HCT116 (cell line): ENCODE results near the gene SUB1. TPM values are rescaled to one million over a fixed set of nuclear protein-coding genes. Genes with fewer than 3 reads are reported as not detected.

Experiments
- ATAC-seq: fragments of 200-7000 bp; cut with Tn5 transposase; 2 replicates; pipeline ENCODE4 v1.9.1; 2020; ENCODE audit warnings: mild to moderate bottlenecking, moderate library complexity
- BruUV-seq: library from RNA; stranded (reverse); fragments of 400-500 nt; replicated peaks from 2 replicates; lab custom pipeline; 2021; lab: Mats Ljungman, UMichigan
- CTCF ChIA-PET: fragments of 300-600 bp; sonication (Branson Sonifier 250); formaldehyde crosslinking; loops from one replicate; lab custom pipeline; 2021; ENCODE audit warnings: antibody characterized with exemption; lab: Charles Lee
- POLR2A ChIA-PET: fragments of 300-600, 350-600 bp; sonication (Branson Sonifier 250); formaldehyde crosslinking; loops from one replicate; lab custom pipeline; 2021; ENCODE audit warnings: antibody characterized with exemption; lab: Charles Lee
- RAD21 ChIA-PET, 2 experiments: fragments of 300-600 bp; sonication (Branson Sonifier 250); formaldehyde crosslinking; loops; one replicate each; lab custom pipeline; 2023; ENCODE audit warnings: low total read pairs in 2 of 2; ENCODE audit not compliant: uncharacterized antibody in 2 of 2, unreplicated experiment in 2 of 2, low non-redundant PET in 1 of 2; lab: Charles Lee
- DNase-seq: peaks from one replicate; pipeline ENCODE4 v3.0.0-alpha.2; 2010; ENCODE audit warnings: low read depth, low spot score
- H2AFZ ChIP-seq: fragments of 200-600 bp; shearing (Covaris generic), sonication (generic); 2 replicates; pipeline ENCODE4 v1.6.1; 2017; ENCODE audit warnings: low read depth, mixed run types, mixed read lengths, antibody characterized with exemption, low read length; ENCODE audit not compliant: poor library complexity, severe bottlenecking
- H3K27ac ChIP-seq: 2 replicates; pipeline ENCODE4 v1.5.1; 2012; ENCODE audit warnings: low read depth, low read length
- H3K27me3 ChIP-seq: fragments of 200-600 bp; sonication (generic); 2 replicates; pipeline ENCODE4 v1.6.1; 2016; ENCODE audit warnings: mixed run types, low read length, mixed read lengths; ENCODE audit not compliant: insufficient read depth
- H3K36me3 ChIP-seq, 2 experiments: fragments of 200-500 bp in 1 of 2; fragments of 200-600 bp in 1 of 2; sonication (Bioruptor generic) in 1 of 2; sonication (generic) in 1 of 2; 2 replicates each; pipeline versions ENCODE4 v1.5.1 to v1.6.1; 2014 to 2016; ENCODE audit warnings: low read length in 2 of 2, inconsistent platforms in 1 of 2, mixed read lengths in 1 of 2, mixed run types in 1 of 2; ENCODE audit not compliant: insufficient read depth in 2 of 2, control insufficient read depth in 1 of 2
- H3K4me1 ChIP-seq, 2 experiments: fragments of 200-600 bp in 1 of 2; sonication (generic) in 1 of 2; 2 replicates each; pipeline versions ENCODE4 v1.5.1 to v1.6.1; 2012 to 2017; ENCODE audit warnings: low read length in 2 of 2, inconsistent platforms in 1 of 2, mild to moderate bottlenecking in 1 of 2, mixed read lengths in 1 of 2, mixed run types in 1 of 2, moderate library complexity in 1 of 2; ENCODE audit not compliant: insufficient read depth in 2 of 2, control insufficient read depth in 1 of 2
- H3K4me2 ChIP-seq: fragments of 200-600 bp; sonication (generic); 2 replicates; pipeline ENCODE4 v1.6.1; 2017; ENCODE audit warnings: mixed run types, low read length, mixed read lengths
- H3K4me3 ChIP-seq, 2 experiments: fragments of 200-600 bp in 1 of 2; sonication (generic) in 1 of 2; replicated peaks in 1 of 2; 2 replicates each; pipeline ENCODE4 v1.5.1; 2011 to 2016; ENCODE audit warnings: low read length in 2 of 2, control low read depth in 1 of 2, low read depth in 1 of 2, mild to moderate bottlenecking in 1 of 2, mixed read lengths in 1 of 2, mixed run types in 1 of 2
- H3K79me2 ChIP-seq: fragments of 200-600 bp; sonication (generic); 2 replicates; pipeline ENCODE4 v1.6.1; 2017; ENCODE audit warnings: mild to moderate bottlenecking, mixed run types, low read length, moderate library complexity, mixed read lengths; ENCODE audit not compliant: insufficient read depth
- H3K9ac ChIP-seq: fragments of 200-600 bp; sonication (generic); 2 replicates; pipeline ENCODE4 v1.6.1; 2016; ENCODE audit warnings: low read length, mixed read lengths
- H3K9me2 ChIP-seq: fragments of 200-600 bp; sonication (generic), shearing (Covaris generic); 2 replicates; pipeline ENCODE4 v1.6.1; 2017; ENCODE audit warnings: mixed run types, mild to moderate bottlenecking, moderate library complexity; ENCODE audit not compliant: insufficient read depth
- H3K9me3 ChIP-seq, 2 experiments: fragments of 200-500 bp in 1 of 2; fragments of 200-600 bp in 1 of 2; sonication (Bioruptor generic) in 1 of 2; sonication (generic) in 1 of 2; 2 replicates each; pipeline ENCODE4 v1.6.1; 2014 to 2017; ENCODE audit warnings: low read length in 2 of 2, mixed read lengths in 2 of 2, inconsistent platforms in 1 of 2, low read depth in 1 of 2, mild to moderate bottlenecking in 1 of 2, mixed run types in 1 of 2, moderate library complexity in 1 of 2; ENCODE audit not compliant: control insufficient read depth in 1 of 2, insufficient read depth in 1 of 2
- H4K20me1 ChIP-seq: fragments of 200-600 bp; sonication (generic), shearing (Covaris generic); 2 replicates; pipeline ENCODE4 v1.6.1; 2017; ENCODE audit warnings: mixed run types, mild to moderate bottlenecking, moderate library complexity; ENCODE audit not compliant: insufficient read depth
- EGR1 ChIP-seq: IDR thresholded peaks from 2 replicates; pipeline ENCODE4 v1.6.1; 2012; ENCODE audit warnings: low read depth
- EZH2 ChIP-seq: fragments of 200-600 bp; sonication (generic); IDR thresholded peaks from 2 replicates; pipeline ENCODE4 v1.6.1; 2017; ENCODE audit warnings: antibody characterized with exemption, mixed run types
- FOSL1 ChIP-seq: IDR thresholded peaks from 2 replicates; pipeline ENCODE4 v1.6.1; 2012; ENCODE audit warnings: low read depth
- JUND ChIP-seq: IDR thresholded peaks from 2 replicates; pipeline ENCODE4 v1.6.1; 2012
- SP1 ChIP-seq: IDR thresholded peaks from 2 replicates; pipeline ENCODE4 v1.6.1; 2012; ENCODE audit warnings: low read depth
- TCF7L2 ChIP-seq: IDR thresholded peaks from 2 replicates; pipeline ENCODE4 v1.7.0; 2011; ENCODE audit warnings: borderline replicate concordance, inconsistent platforms; ENCODE audit not compliant: insufficient read depth, insufficient read length; ENCODE audit errors: extremely low read depth
- intact Hi-C: fragments of 100-400 bp; cut with micrococcal nuclease; formaldehyde crosslinking; loops from 2 replicates; pipeline ENCODE4 v1.10.0; 2022
- total RNA-seq: library from RNA; stranded (reverse); gene quantifications from one replicate; pipeline ENCODE4 v1.2.1, GENCODE V29; 2021; ENCODE audit not compliant: unreplicated experiment
- TF ChIP-seq, protein P1 (sequence below): IDR thresholded peaks from 2 replicates; pipeline ENCODE4 v1.6.1; 2011; ENCODE audit warnings: mild to moderate bottlenecking, low read length, moderate library complexity; ENCODE audit not compliant: insufficient replicate concordance; ENCODE audit errors: extremely low read depth
- TF ChIP-seq, protein P2 (sequence below): IDR thresholded peaks from 2 replicates; pipeline ENCODE4 v1.6.1; 2012
- TF ChIP-seq, protein P3 (sequence below): IDR thresholded peaks from 2 replicates; pipeline ENCODE4 v1.6.1; 2012; ENCODE audit warnings: low read depth

The SUB1 gene
- total RNA-seq, 1 experiment from 2014 or later = 216 TPM

DNA sequence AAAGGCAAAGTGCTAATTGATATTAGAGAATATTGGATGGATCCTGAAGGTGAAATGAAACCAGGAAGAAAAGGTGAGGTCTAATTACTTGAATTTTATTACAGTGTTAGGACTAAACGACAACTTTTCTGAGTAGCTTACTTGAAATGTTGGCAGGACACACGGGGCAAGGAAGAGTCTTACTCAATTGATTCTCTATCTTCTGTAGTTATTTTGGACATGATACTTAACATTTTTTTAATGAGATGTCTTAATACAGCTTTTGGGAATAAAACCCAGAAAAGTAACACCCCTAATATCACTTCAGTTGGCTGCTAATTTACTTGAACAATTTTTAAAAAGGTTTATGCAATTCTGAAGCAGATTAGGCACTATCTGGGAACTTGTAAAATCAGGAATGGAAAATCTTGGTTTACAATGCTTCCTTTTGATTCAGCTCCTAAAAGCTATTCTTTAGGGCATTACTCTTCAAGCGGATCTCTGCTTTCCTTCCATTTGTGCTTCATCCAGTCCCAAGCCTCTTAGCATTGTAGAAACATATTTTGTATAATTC lies 13.7 kb downstream of the SUB1 start:
- Histone ChIP-seq H2AFZ (no peak overlapping the region), H3K4me2 (no peak overlapping the region), H3K9me3 (no peaks in the 10 kb centered on the region), H3K79me2 (peaks cover 84% of the 10 kb centered on the region), H3K9me2 (no peaks in the 10 kb centered on the region), H3K27me3 (no peaks in the 10 kb centered on the region), H4K20me1 (peaks cover 30% of the 10 kb centered on the region), H3K4me3 (no peak overlapping the region), H3K9ac (no peak overlapping the region), H3K4me1 (peaks cover 2 to 12% of the 10 kb centered on the region in 2 experiments; a peak in 2 of 4 replicates), H3K36me3 (peaks cover 57 to 62% of the 10 kb centered on the region in 2 experiments), H3K27ac (no peak overlapping the region)
- TF ChIP-seq JUND (no peak), TCF7L2 (no peak), SP1 (no peak), EZH2 (no peak), FOSL1 (no peak), EGR1 (no peak)
- TF ChIP-seq, protein P1, sequence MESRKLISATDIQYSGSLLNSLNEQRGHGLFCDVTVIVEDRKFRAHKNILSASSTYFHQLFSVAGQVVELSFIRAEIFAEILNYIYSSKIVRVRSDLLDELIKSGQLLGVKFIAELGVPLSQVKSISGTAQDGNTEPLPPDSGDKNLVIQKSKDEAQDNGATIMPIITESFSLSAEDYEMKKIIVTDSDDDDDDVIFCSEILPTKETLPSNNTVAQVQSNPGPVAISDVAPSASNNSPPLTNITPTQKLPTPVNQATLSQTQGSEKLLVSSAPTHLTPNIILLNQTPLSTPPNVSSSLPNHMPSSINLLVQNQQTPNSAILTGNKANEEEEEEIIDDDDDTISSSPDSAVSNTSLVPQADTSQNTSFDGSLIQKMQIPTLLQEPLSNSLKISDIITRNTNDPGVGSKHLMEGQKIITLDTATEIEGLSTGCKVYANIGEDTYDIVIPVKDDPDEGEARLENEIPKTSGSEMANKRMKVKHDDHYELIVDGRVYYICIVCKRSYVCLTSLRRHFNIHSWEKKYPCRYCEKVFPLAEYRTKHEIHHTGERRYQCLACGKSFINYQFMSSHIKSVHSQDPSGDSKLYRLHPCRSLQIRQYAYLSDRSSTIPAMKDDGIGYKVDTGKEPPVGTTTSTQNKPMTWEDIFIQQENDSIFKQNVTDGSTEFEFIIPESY = no peak
- TF ChIP-seq, protein P2, sequence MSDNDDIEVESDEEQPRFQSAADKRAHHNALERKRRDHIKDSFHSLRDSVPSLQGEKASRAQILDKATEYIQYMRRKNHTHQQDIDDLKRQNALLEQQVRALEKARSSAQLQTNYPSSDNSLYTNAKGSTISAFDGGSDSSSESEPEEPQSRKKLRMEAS = no peak
- TF ChIP-seq, protein P3, sequence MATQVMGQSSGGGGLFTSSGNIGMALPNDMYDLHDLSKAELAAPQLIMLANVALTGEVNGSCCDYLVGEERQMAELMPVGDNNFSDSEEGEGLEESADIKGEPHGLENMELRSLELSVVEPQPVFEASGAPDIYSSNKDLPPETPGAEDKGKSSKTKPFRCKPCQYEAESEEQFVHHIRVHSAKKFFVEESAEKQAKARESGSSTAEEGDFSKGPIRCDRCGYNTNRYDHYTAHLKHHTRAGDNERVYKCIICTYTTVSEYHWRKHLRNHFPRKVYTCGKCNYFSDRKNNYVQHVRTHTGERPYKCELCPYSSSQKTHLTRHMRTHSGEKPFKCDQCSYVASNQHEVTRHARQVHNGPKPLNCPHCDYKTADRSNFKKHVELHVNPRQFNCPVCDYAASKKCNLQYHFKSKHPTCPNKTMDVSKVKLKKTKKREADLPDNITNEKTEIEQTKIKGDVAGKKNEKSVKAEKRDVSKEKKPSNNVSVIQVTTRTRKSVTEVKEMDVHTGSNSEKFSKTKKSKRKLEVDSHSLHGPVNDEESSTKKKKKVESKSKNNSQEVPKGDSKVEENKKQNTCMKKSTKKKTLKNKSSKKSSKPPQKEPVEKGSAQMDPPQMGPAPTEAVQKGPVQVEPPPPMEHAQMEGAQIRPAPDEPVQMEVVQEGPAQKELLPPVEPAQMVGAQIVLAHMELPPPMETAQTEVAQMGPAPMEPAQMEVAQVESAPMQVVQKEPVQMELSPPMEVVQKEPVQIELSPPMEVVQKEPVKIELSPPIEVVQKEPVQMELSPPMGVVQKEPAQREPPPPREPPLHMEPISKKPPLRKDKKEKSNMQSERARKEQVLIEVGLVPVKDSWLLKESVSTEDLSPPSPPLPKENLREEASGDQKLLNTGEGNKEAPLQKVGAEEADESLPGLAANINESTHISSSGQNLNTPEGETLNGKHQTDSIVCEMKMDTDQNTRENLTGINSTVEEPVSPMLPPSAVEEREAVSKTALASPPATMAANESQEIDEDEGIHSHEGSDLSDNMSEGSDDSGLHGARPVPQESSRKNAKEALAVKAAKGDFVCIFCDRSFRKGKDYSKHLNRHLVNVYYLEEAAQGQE = no peak
- ATAC-seq (no peak), DNase-seq (no peak)
- ChIA-PET CTCF (interaction anchor here (0.9 to 1.3 kb wide), 2 partner anchors 9 to 110 kb away, joined by 3 to 8 read pairs; no protein-coding TSS in a partner anchor), RAD21 (no interaction called here), POLR2A (interaction anchor here (1.2 kb wide), 1 partner anchor 9 kb away, joined by 4 read pairs; no protein-coding TSS in a partner anchor)
- intact Hi-C loops = loop anchor here (10.0 kb wide), 1 partner anchor 826 kb away; no protein-coding TSS in a partner anchor
- no TSS peak for BruUV-seq
